Hepatocyte (in vitro differentiated cells): ENCODE results near the gene RPL39L. TPM values are rescaled to one million over a fixed set of nuclear protein-coding genes. Genes with fewer than 3 reads are reported as not detected.

ENCODE experiments used
- DNase-seq: peaks from one replicate; pipeline ENCODE4 v3.0.0-alpha.2; 2016; ENCODE audit warnings: low spot score
- H2AFZ ChIP-seq: fragments of 200-600 bp; sonication (generic); 2 replicates; pipeline ENCODE4 v1.6.0; 2016; ENCODE audit warnings: antibody characterized with exemption, mild to moderate bottlenecking
- H3K27ac ChIP-seq: fragments of 200-600 bp; sonication (generic); 2 replicates; pipeline ENCODE4 v1.5.1; 2016; ENCODE audit warnings: mild to moderate bottlenecking
- H3K27me3 ChIP-seq: fragments of 200-600 bp; sonication (generic); 2 replicates; pipeline ENCODE4 v1.6.1; 2016
- H3K36me3 ChIP-seq: fragments of 200-600 bp; sonication (generic); replicated peaks from 2 replicates; pipeline ENCODE4 v1.5.1; 2016; ENCODE audit warnings: low read depth; ENCODE audit not compliant: insufficient read depth
- H3K4me1 ChIP-seq: fragments of 200-600 bp; sonication (generic); 2 replicates; pipeline ENCODE4 v1.5.1; 2016; ENCODE audit warnings: mild to moderate bottlenecking, moderate library complexity; ENCODE audit not compliant: insufficient read depth
- H3K4me2 ChIP-seq: fragments of 200-600 bp; sonication (generic); 2 replicates; pipeline ENCODE4 v1.6.0; 2016
- H3K4me3 ChIP-seq: fragments of 200-600 bp; sonication (generic); 2 replicates; pipeline ENCODE4 v1.5.1; 2016; ENCODE audit warnings: mild to moderate bottlenecking
- H3K79me2 ChIP-seq: fragments of 200-600 bp; sonication (generic); 2 replicates; pipeline ENCODE4 v1.6.0; 2017; ENCODE audit warnings: mild to moderate bottlenecking
- H3K9me2 ChIP-seq: fragments of 200-600 bp; sonication (generic); replicated peaks from 2 replicates; pipeline ENCODE4 v1.6.0; 2017; ENCODE audit warnings: mild to moderate bottlenecking; ENCODE audit not compliant: insufficient read depth
- H3K9me3 ChIP-seq: fragments of 200-600 bp; sonication (generic); 2 replicates; pipeline ENCODE4 v1.5.1; 2016; ENCODE audit warnings: low read depth, mild to moderate bottlenecking
- H4K20me1 ChIP-seq: fragments of 200-600 bp; sonication (generic); 2 replicates; pipeline ENCODE4 v1.6.0; 2016; ENCODE audit warnings: mild to moderate bottlenecking; ENCODE audit not compliant: insufficient read depth, poor library complexity, severe bottlenecking
- EZH2 ChIP-seq: fragments of 200-600 bp; sonication (generic); IDR thresholded peaks from 2 replicates; pipeline ENCODE4 v1.6.1; 2016; ENCODE audit warnings: antibody characterized with exemption, mild to moderate bottlenecking, borderline replicate concordance
- EZH2phosphoT487 ChIP-seq: fragments of 200-600 bp; sonication (generic); IDR thresholded peaks from one replicate; pipeline ENCODE4 v1.6.1; 2018; ENCODE audit warnings: antibody characterized with exemption, mild to moderate bottlenecking, low read depth, moderate library complexity; ENCODE audit not compliant: unreplicated experiment, severe bottlenecking
- WGBS: methylation state at CpG from one replicate; pipeline ENCODE4 v1.1.6; 2016; ENCODE audit warnings: low lambda C conversion rate; ENCODE audit errors: missing lambda C conversion rate; 5-methylcytosine and 5-hydroxymethylcytosine counted together
- polyA plus RNA-seq: library from polyadenylated mRNA; unstranded; fragments of >200 nt; fragmentation: Nextera tagmentation; extraction: Ambion mirVana; gene quantifications from 2 replicates; pipeline ENCODE4 v1.2.1, GENCODE V29; 2016
- total RNA-seq: library from RNA; depleted of rRNA; stranded (reverse); fragments of >200 nt; gene quantifications from 2 replicates; pipeline ENCODE4 v1.2.3, GENCODE V29; 2014
- TF ChIP-seq, protein P1 (sequence below): fragments of 200-600 bp; sonication (generic); IDR thresholded peaks from 2 replicates; pipeline ENCODE4 v1.5.1; 2016; ENCODE audit warnings: antibody characterized with exemption, mild to moderate bottlenecking; ENCODE audit not compliant: poor library complexity

The RPL39L gene
- total and polyA plus RNA-seq, 2 experiments from 2014 or later, result 9.7 to 11.1 TPM

DNA sequence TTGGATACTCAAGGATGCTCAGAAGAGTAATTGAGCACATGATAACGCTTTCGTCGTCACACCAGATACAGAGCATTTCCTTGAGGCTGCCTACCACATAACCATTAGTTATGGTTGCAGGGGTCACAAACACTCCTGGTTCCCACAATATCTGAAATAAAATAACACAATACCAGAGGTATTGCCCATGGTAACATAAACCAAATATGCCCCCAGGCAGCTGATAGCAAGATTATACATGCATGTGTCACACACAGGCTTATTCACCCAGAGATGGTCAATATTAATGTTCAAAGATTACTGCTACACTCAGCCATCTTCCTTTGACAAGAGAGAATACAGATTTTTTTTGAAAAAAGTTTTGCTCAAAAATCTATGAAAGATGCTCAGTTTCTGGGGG lies 7.3 kb downstream of the RPL39L start:
- Histone ChIP-seq H4K20me1 (no peaks in the 10 kb centered on the region), H3K9me2 (no peaks in the 10 kb centered on the region), H3K9me3 (no peaks in the 10 kb centered on the region), H2AFZ (no peak overlapping the region), H3K27me3 (no peaks in the 10 kb centered on the region), H3K36me3 (no peaks in the 10 kb centered on the region), H3K4me2 (no peak overlapping the region), H3K79me2 (no peaks in the 10 kb centered on the region), H3K4me3 (no peak overlapping the region), H3K4me1 (no peaks in the 10 kb centered on the region), H3K27ac (no peak overlapping the region)
- no peak for DNase-seq
- no peak for TF ChIP-seq EZH2
- TF ChIP-seq, protein P1, sequence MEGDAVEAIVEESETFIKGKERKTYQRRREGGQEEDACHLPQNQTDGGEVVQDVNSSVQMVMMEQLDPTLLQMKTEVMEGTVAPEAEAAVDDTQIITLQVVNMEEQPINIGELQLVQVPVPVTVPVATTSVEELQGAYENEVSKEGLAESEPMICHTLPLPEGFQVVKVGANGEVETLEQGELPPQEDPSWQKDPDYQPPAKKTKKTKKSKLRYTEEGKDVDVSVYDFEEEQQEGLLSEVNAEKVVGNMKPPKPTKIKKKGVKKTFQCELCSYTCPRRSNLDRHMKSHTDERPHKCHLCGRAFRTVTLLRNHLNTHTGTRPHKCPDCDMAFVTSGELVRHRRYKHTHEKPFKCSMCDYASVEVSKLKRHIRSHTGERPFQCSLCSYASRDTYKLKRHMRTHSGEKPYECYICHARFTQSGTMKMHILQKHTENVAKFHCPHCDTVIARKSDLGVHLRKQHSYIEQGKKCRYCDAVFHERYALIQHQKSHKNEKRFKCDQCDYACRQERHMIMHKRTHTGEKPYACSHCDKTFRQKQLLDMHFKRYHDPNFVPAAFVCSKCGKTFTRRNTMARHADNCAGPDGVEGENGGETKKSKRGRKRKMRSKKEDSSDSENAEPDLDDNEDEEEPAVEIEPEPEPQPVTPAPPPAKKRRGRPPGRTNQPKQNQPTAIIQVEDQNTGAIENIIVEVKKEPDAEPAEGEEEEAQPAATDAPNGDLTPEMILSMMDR, result no peak
- no peak for TF ChIP-seq EZH2phosphoT487
- 97% methylated on average over 3 of the region's 3 CpGs for WGBS

DNA sequence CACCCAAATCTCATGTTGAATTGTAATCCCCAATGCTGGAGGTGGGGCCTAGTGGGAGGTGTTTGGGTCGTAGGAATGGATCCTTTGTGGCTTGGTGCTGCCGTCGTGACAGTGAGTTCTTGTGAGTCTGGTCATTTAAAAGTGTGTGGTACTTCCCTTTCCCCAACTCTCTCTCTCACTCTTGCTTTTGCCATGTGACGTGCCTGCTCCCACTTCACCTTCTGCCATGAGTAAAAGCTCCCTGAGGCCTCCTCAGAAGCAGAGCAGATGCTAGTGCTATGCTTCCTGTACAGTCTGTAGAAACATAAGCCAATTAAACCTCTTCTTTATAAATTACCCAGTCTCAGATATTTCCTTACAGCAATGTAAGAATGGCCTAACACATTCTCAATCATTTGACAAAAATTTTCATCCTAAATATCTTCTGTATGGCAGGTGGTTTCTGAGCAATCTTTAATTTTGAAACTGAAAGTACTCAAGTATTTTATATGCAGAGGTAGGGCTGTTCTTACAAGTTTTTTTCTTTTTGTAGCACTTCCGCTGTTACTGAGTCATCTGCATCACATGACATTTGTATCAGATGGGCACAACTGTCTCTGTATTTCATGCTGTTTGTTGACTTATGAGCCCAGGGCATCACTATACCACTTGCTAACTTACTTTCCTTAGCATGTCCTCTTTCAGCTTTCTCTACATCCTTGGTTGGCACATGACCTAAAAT lies 8.8 kb downstream of the RPL39L start:
- Histone ChIP-seq H2AFZ (no peak overlapping the region), H3K4me2 (no peak overlapping the region), H3K27ac (no peak overlapping the region), H4K20me1 (no peaks in the 10 kb centered on the region), H3K9me3 (no peaks in the 10 kb centered on the region), H3K9me2 (no peaks in the 10 kb centered on the region), H3K4me1 (no peaks in the 10 kb centered on the region), H3K79me2 (no peaks in the 10 kb centered on the region), H3K27me3 (no peaks in the 10 kb centered on the region), H3K4me3 (no peak overlapping the region), H3K36me3 (no peaks in the 10 kb centered on the region)
- DNase-seq, result no peak
- TF ChIP-seq, protein P1, result no peak
- TF ChIP-seq EZH2 (no peak), EZH2phosphoT487 (no peak)
- 93% methylated on average over 5 of the region's 5 CpGs for WGBS

DNA sequence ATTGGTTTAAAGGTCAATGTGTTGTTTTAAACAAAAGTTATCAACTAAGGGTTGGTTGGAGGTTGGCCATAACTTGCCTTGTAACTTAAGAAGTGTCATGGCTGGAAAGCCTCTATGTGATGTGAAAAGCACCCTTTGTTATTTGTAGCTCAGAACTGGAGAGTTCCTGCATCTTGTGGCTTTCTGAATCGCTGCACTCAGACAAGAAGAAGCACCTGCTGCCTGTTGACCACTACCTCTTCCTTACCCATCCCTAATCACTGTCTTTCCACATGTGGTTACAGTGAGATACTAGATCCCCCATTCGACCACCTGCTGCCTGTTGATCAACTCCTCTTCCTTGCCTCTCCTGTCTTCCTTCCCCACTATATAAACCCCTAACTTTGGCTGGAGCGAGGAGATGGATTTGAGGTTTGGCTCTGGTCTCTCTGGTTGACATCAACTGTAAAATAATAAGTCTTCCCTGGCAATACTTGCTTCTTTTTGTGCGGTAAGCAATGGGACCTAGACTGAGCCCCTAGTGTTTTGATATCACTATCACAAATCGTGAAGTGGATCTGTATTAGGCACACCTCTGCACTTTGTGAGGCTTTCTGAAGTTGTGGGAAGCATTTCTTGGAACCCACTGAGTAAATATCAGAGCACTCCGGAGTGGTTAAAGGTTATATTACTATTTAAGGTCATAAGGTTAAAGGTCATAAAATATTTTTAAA lies 13.8 kb downstream of the RPL39L start:
- Histone ChIP-seq H3K4me1 (no peaks in the 10 kb centered on the region), H3K36me3 (no peaks in the 10 kb centered on the region), H3K79me2 (no peaks in the 10 kb centered on the region), H3K27me3 (no peaks in the 10 kb centered on the region), H3K4me3 (no peak overlapping the region), H3K9me3 (no peaks in the 10 kb centered on the region), H3K27ac (no peak overlapping the region), H4K20me1 (no peaks in the 10 kb centered on the region), H3K9me2 (no peaks in the 10 kb centered on the region), H2AFZ (no peak overlapping the region), H3K4me2 (no peak overlapping the region)
- 92% methylated on average over 6 of the region's 6 CpGs for WGBS
- DNase-seq, result no peak
- TF ChIP-seq EZH2 (no peak), EZH2phosphoT487 (no peak)
- TF ChIP-seq, protein P1, result no peak
